K562 (cell line): ENCODE results near the gene LZTR1. TPM values are rescaled to one million over a fixed set of nuclear protein-coding genes. Genes with fewer than 3 reads are reported as not detected.

Experiments used
- ARID3B ChIP-seq: fragments of 250-450 bp; sonication (Bioruptor Pico); IDR thresholded peaks from 2 replicates; pipeline ENCODE4 v1.4.0; 2020; ENCODE audit warnings: borderline replicate concordance
- CHD4 ChIP-seq: fragments of 200-600 bp; sonication (generic); IDR thresholded peaks from 3 replicates; pipeline ENCODE4 v1.6.1; 2012; ENCODE audit warnings: low read depth, mild to moderate bottlenecking, mixed read lengths, low read length, inconsistent platforms; ENCODE audit not compliant: insufficient read depth, insufficient replicate concordance, poor library complexity, severe bottlenecking
- ERF ChIP-seq: fragments of 450-650 bp; formaldehyde crosslinking; IDR thresholded peaks from 2 replicates; pipeline ENCODE4 v1.4.0; 2020; ENCODE audit warnings: mild to moderate bottlenecking, mixed read lengths
- ETV1 ChIP-seq: fragments of 450-650 bp; conservative IDR thresholded peaks from 2 replicates; pipeline ENCODE4 v1.6.1; 2016; ENCODE audit warnings: missing genetic modification characterization, control low read depth, low read depth, missing compliant biosample characterization
- PHB ChIP-seq: fragments of 250-450 bp; sonication (Bioruptor Pico); IDR thresholded peaks from 2 replicates; pipeline ENCODE4 v1.5.0; 2021
- POLR2G ChIP-seq: fragments of 200-400 bp; formaldehyde crosslinking; IDR thresholded peaks from 2 replicates; pipeline ENCODE4 v1.6.1; 2017; ENCODE audit warnings: low read depth, mild to moderate bottlenecking, antibody characterized with exemption, low read length, moderate library complexity
- RBBP5 ChIP-seq: fragments of 200-600 bp; sonication (generic); IDR thresholded peaks from 2 replicates; pipeline ENCODE4 v1.6.1; 2012; ENCODE audit warnings: borderline replicate concordance, mild to moderate bottlenecking, low read length, control low read depth, inconsistent platforms; ENCODE audit not compliant: insufficient read depth, poor library complexity, severe bottlenecking
- SAP30 ChIP-seq: fragments of 200-600 bp; sonication (generic); IDR thresholded peaks from 2 replicates; pipeline ENCODE4 v1.6.1; 2012; ENCODE audit warnings: borderline replicate concordance, low read depth, mild to moderate bottlenecking, moderate library complexity, low read length, control low read depth, inconsistent platforms; ENCODE audit not compliant: insufficient read depth, poor library complexity, severe bottlenecking
- SMC3 ChIP-seq: conservative IDR thresholded peaks from 2 replicates; pipeline ENCODE4 v1.6.1; 2011; ENCODE audit warnings: low read depth, low read length, improper control_type of control experiment; ENCODE audit not compliant: insufficient read depth
- WHSC1 ChIP-seq: IDR thresholded peaks from one replicate; pipeline ENCODE4 v1.6.1; 2012; ENCODE audit warnings: low read length, control low read depth, inconsistent platforms
- ZNF324 ChIP-seq: fragments of 250-450 bp; sonication (Bioruptor Pico); IDR thresholded peaks from 2 replicates; pipeline ENCODE4 v1.4.0; 2020; ENCODE audit warnings: mild to moderate bottlenecking
- ZNF639 ChIP-seq, 2 experiments: fragments of 200-800 bp in 1 of 2; sonication (Bioruptor generic) in 1 of 2; sonication (generic) in 1 of 2; formaldehyde crosslinking in 1 of 2; IDR thresholded peaks in 1 of 2; conservative IDR thresholded peaks in 1 of 2; 2 replicates each; pipeline versions ENCODE4 v1.5.0 to v1.6.1; 2016 to 2020; ENCODE audit warnings: missing compliant biosample characterization in 1 of 2, missing genetic modification characterization in 1 of 2, missing genetic modification reagents in 1 of 2
- ZNF76 ChIP-seq: fragments of 250-450 bp; sonication (Bioruptor Pico); IDR thresholded peaks from 2 replicates; pipeline ENCODE4 v1.4.0; 2020; ENCODE audit warnings: mild to moderate bottlenecking, moderate library complexity, borderline replicate concordance
- ZNF830 ChIP-seq: fragments of 250-450 bp; sonication (Bioruptor Pico); IDR thresholded peaks from 2 replicates; pipeline ENCODE4 v1.5.0; 2021; ENCODE audit warnings: mild to moderate bottlenecking
- polyA plus RNA-seq, 8 experiments: library from polyadenylated mRNA; depleted of rRNA in 4 of 8; stranded (reverse) in 5 of 8; unstranded in 3 of 8; fragments of >200 nt; fragmentation: Nextera tagmentation in 2 of 8; fragmentation: Illumina TruSeq in 1 of 8; extraction: Ambion mirVana in 2 of 8; extraction: Trizol in 1 of 8; gene quantifications; 2 replicates each; pipeline versions ENCODE4 v1.2.1 to v1.2.3, GENCODE V29; 2011 to 2014; ENCODE audit warnings: inconsistent platforms in 1 of 8, missing spikeins in 1 of 8
- total RNA-seq, 7 experiments: library from RNA; depleted of rRNA in 6 of 7; stranded (reverse); fragments of >200 nt in 6 of 7; fragmentation: Illumina TruSeq in 2 of 7; extraction: Trizol in 2 of 7; gene quantifications; 2 replicates each; pipeline versions ENCODE4 v1.2.1 to v1.2.3, GENCODE V29; 2011 to 2021; ENCODE audit warnings: low replicate concordance in 1 of 7
- TF ChIP-seq, protein P1 (sequence below): fragments of 450-650 bp; formaldehyde crosslinking; conservative IDR thresholded peaks from 2 replicates; pipeline ENCODE4 v1.4.0; 2022; ENCODE audit warnings: mild to moderate bottlenecking, missing genetic modification characterization
- TF ChIP-seq, protein P2 (sequence below): fragments of 250-450 bp; sonication (Bioruptor Pico); IDR thresholded peaks from 2 replicates; pipeline ENCODE4 v1.8.0; 2021; ENCODE audit warnings: moderate library complexity, mild to moderate bottlenecking, inconsistent platforms
- TF ChIP-seq, protein P3 (sequence below), 3 experiments: fragments of 200-800 bp in 1 of 3; fragments of 250-450 bp in 1 of 3; fragments of 450-650 bp in 1 of 3; sonication (Bioruptor Pico) in 1 of 3; sonication (Bioruptor generic) in 1 of 3; formaldehyde crosslinking in 1 of 3; IDR thresholded peaks; 2 replicates each; pipeline versions ENCODE4 v1.6.1 to v1.8.0; 2016 to 2022; ENCODE audit warnings: mild to moderate bottlenecking in 2 of 3, missing genetic modification characterization in 2 of 3, missing compliant biosample characterization in 1 of 3, moderate library complexity in 1 of 3

The LZTR1 gene
- total and polyA plus RNA-seq, 9 of the 15 experiments (the other 6 are each of a cell fraction or from before 2014, with no cell fraction given), result 2.2 to 135 (median 63.0) TPM

GRCh38 chr22:21013657-21014201, 31.6 kb downstream of the LZTR1 start (continued):
- TF ChIP-seq ZNF324 (CRISPR knock-in tag), result peak; percentile 25; the same call in 1 of the 2 replicates
- TF ChIP-seq, protein P1, sequence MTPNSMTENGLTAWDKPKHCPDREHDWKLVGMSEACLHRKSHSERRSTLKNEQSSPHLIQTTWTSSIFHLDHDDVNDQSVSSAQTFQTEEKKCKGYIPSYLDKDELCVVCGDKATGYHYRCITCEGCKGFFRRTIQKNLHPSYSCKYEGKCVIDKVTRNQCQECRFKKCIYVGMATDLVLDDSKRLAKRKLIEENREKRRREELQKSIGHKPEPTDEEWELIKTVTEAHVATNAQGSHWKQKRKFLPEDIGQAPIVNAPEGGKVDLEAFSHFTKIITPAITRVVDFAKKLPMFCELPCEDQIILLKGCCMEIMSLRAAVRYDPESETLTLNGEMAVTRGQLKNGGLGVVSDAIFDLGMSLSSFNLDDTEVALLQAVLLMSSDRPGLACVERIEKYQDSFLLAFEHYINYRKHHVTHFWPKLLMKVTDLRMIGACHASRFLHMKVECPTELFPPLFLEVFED (CRISPR knock-in tag), result peak; percentile 80
- TF ChIP-seq, protein P2, sequence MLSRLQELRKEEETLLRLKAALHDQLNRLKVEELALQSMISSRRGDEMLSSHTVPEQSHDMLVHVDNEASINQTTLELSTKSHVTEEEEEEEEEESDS (CRISPR knock-in tag), result 0 out of 2 replicates have a peak, but pooled peaks have one; percentile 24
- TF ChIP-seq ETV1 (tag), result 0 out of 2 replicates have a peak, but pooled peaks have one; percentile 5
- TF ChIP-seq POLR2G, result peak; percentile 88
- peak; percentile 45; the same call in 1 of the 2 replicates for TF ChIP-seq ZNF830 (CRISPR knock-in tag)
- TF ChIP-seq SAP30, result peak; percentile 47
- peak; percentile 46 for TF ChIP-seq WHSC1
- TF ChIP-seq ZNF76 (CRISPR knock-in tag), result peak; percentile 91
- peak; percentile 66 for TF ChIP-seq RBBP5
- no peak for TF ChIP-seq ZNF639 (CRISPR knock-in tag; conservative IDR thresholded peaks at IDR 0.05 in 1 of 2, IDR thresholded peaks at IDR 0.05 in 1 of 2)
- peak; percentile 91 for TF ChIP-seq PHB (CRISPR knock-in tag)
- peak; percentile 97 for TF ChIP-seq ARID3B
- 0 out of 2 replicates have a peak, but pooled peaks have one; percentile 9 for TF ChIP-seq SMC3
- TF ChIP-seq, protein P3, sequence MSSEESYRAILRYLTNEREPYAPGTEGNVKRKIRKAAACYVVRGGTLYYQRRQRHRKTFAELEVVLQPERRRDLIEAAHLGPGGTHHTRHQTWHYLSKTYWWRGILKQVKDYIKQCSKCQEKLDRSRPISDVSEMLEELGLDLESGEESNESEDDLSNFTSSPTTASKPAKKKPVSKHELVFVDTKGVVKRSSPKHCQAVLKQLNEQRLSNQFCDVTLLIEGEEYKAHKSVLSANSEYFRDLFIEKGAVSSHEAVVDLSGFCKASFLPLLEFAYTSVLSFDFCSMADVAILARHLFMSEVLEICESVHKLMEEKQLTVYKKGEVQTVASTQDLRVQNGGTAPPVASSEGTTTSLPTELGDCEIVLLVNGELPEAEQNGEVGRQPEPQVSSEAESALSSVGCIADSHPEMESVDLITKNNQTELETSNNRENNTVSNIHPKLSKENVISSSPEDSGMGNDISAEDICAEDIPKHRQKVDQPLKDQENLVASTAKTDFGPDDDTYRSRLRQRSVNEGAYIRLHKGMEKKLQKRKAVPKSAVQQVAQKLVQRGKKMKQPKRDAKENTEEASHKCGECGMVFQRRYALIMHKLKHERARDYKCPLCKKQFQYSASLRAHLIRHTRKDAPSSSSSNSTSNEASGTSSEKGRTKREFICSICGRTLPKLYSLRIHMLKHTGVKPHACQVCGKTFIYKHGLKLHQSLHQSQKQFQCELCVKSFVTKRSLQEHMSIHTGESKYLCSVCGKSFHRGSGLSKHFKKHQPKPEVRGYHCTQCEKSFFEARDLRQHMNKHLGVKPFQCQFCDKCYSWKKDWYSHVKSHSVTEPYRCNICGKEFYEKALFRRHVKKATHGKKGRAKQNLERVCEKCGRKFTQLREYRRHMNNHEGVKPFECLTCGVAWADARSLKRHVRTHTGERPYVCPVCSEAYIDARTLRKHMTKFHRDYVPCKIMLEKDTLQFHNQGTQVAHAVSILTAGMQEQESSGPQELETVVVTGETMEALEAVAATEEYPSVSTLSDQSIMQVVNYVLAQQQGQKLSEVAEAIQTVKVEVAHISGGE (CRISPR knock-in tag; IDR thresholded peaks at IDR 0.05), result peak in 1 of 3 experiments; percentile 50; a peak in 1 of 6 replicates
- peak; percentile 95 for TF ChIP-seq ERF (CRISPR knock-in tag)
- TF ChIP-seq CHD4, result no peak
